ENCODE results near the gene TNIK.

DNA sequence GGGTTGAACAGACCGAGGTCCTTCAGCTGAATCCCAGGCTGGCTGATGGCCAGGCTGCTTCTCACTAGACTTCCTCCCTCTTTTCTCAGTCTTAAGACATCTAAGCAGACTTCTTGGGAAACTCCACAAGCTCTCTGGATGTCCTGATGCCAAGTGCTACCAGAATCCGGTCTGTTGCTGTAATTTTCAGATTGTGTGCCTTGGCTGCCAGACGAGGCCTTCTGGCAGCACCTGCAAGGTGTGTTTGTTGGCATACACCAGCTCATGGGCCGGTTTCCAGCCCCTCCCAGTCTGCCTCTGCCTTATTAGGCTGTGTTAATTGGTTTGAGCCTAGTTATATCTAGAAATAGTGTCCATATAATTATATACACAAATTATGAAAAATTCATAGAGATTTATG, 120.6 kb downstream of the TNIK start:
- TF ChIP-seq JUNB (IDR thresholded peaks at IDR 0.05; ENCODE audit: unreplicated experiment) (no peak), EZH2phosphoT487 (IDR thresholded peaks at IDR 0.05; ENCODE audit: unreplicated experiment) (no peak), ZNF331 (CRISPR knock-in tag; IDR thresholded peaks at IDR 0.05; ENCODE audit: low read depth) (no peak)
- TF ChIP-seq, protein P1, sequence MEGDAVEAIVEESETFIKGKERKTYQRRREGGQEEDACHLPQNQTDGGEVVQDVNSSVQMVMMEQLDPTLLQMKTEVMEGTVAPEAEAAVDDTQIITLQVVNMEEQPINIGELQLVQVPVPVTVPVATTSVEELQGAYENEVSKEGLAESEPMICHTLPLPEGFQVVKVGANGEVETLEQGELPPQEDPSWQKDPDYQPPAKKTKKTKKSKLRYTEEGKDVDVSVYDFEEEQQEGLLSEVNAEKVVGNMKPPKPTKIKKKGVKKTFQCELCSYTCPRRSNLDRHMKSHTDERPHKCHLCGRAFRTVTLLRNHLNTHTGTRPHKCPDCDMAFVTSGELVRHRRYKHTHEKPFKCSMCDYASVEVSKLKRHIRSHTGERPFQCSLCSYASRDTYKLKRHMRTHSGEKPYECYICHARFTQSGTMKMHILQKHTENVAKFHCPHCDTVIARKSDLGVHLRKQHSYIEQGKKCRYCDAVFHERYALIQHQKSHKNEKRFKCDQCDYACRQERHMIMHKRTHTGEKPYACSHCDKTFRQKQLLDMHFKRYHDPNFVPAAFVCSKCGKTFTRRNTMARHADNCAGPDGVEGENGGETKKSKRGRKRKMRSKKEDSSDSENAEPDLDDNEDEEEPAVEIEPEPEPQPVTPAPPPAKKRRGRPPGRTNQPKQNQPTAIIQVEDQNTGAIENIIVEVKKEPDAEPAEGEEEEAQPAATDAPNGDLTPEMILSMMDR (conservative IDR thresholded peaks at IDR 0.05; ENCODE audit: low read depth in 2 of 2) = no peak
- TF ChIP-seq, protein P2, sequence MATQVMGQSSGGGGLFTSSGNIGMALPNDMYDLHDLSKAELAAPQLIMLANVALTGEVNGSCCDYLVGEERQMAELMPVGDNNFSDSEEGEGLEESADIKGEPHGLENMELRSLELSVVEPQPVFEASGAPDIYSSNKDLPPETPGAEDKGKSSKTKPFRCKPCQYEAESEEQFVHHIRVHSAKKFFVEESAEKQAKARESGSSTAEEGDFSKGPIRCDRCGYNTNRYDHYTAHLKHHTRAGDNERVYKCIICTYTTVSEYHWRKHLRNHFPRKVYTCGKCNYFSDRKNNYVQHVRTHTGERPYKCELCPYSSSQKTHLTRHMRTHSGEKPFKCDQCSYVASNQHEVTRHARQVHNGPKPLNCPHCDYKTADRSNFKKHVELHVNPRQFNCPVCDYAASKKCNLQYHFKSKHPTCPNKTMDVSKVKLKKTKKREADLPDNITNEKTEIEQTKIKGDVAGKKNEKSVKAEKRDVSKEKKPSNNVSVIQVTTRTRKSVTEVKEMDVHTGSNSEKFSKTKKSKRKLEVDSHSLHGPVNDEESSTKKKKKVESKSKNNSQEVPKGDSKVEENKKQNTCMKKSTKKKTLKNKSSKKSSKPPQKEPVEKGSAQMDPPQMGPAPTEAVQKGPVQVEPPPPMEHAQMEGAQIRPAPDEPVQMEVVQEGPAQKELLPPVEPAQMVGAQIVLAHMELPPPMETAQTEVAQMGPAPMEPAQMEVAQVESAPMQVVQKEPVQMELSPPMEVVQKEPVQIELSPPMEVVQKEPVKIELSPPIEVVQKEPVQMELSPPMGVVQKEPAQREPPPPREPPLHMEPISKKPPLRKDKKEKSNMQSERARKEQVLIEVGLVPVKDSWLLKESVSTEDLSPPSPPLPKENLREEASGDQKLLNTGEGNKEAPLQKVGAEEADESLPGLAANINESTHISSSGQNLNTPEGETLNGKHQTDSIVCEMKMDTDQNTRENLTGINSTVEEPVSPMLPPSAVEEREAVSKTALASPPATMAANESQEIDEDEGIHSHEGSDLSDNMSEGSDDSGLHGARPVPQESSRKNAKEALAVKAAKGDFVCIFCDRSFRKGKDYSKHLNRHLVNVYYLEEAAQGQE (IDR thresholded peaks at IDR 0.05; ENCODE audit: unreplicated experiment) = no peak
